ENCODE data around the gene RABAC1.

DNA sequence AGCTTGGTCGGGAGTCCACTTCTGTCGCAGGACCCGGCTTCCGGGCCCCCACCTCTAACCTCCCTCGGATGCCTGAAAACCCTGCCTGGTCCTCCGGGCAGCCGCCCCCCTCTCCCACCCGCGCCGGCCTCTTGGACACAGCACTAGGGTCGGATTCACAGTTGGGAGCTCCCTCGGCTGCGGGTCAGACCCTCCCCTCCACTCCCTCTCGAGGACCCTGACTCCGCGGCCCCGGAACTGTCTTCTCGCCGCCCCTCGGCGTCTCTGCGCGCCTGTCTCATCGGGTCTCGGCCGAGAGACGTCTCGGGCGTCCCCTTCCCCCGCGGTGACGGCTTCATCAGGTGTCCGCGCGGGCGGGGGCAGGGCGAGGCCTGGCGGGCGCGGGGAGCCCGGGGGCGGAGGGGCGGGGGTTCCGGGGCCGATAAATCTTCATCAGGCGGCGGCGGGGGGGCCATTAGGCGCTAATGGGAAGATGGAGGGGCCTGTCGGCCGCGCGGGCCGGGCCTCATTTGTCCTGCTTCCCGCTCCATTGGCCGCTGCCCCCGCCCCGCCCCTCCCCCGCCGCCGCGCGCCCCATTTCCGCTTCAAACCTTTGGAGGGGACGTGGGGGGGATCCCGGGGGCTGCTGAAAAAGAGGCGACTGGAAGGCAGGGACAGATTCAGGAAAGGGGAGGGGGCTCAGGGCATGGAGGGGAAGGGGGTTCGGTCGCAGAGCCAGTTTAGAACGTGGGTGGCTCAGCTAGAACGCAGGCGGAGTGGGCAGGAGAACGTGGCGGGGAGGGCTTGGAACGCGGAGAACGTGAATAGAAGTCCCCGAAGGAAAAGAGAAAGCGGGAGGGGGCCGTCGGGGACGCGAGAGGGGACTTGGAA is 19.0 kb downstream of the RABAC1 start:
- TF ChIP-seq GATA2 (IDR thresholded peaks at IDR 0.05; ENCODE audit: low read depth, low read length) = no peak
- TF ChIP-seq GATA3 (IDR thresholded peaks at IDR 0.05; ENCODE audit: low read depth, low read length) = no peak

Measured in SH-SY5Y (cell line).